Stomach (tissue), 9 donors: ENCODE results near the gene TMEM198. TPM values are rescaled to one million over a fixed set of nuclear protein-coding genes. Genes with fewer than 3 reads are reported as not detected.

Experiments
- DNase-seq, 2 donors: peaks; one replicate each; pipeline versions ENCODE4 v3.0.0 to v3.0.0-alpha.2; 2013 to 2019
- H3K27ac ChIP-seq, 5 donors: fragments of 200-600 bp in 4 of 5; sonication (generic) in 4 of 5; one replicate each; pipeline ENCODE4 v1.5.1; 2013 to 2019; ENCODE audit warnings: mild to moderate bottlenecking in 1 of 5, moderate library complexity in 1 of 5
- H3K27me3 ChIP-seq, 3 donors: fragments of 200-600 bp; sonication (generic); one replicate each; pipeline ENCODE4 v1.5.1; 2017 to 2019; ENCODE audit warnings: mixed run types in 1 of 3
- H3K36me3 ChIP-seq, 4 donors: fragments of 200-600 bp; sonication (generic); 1 replicate in 3 of 4; 2 replicates in 1 of 4; pipeline ENCODE4 v1.5.1; 2016 to 2019
- H3K4me1 ChIP-seq, 4 donors: fragments of 200-600 bp; sonication (generic); one replicate each; pipeline ENCODE4 v1.5.1; 2016 to 2019
- H3K4me3 ChIP-seq, 4 donors: fragments of 200-600 bp; sonication (generic) in 3 of 4; one replicate each; pipeline ENCODE4 v1.5.1; 2016 to 2019; ENCODE audit warnings: mild to moderate bottlenecking in 1 of 4
- H3K9me3 ChIP-seq, 4 donors: fragments of 200-600 bp; sonication (generic); one replicate each; pipeline ENCODE4 v1.5.1; 2016 to 2019
- CTCF ChIP-seq, 7 experiments: fragments of 450-650 bp in 4 of 7; fragments of 200-600 bp in 3 of 7; sonication (generic) in 3 of 7; IDR thresholded peaks; one replicate each; pipeline ENCODE4 v1.5.1; 2016 to 2019; ENCODE audit warnings: antibody characterized with exemption in 7 of 7, control low read depth in 2 of 7, mild to moderate bottlenecking in 1 of 7
- EP300 ChIP-seq: sonication (generic); formaldehyde crosslinking; IDR thresholded peaks from one replicate; pipeline ENCODE4 v1.6.1; 2017; ENCODE audit warnings: antibody characterized with exemption
- POLR2A ChIP-seq, 4 donors: fragments of 450-650 bp; IDR thresholded peaks; one replicate each; pipeline ENCODE4 v1.6.1; 2016; ENCODE audit warnings: antibody characterized with exemption in 4 of 4, control low read depth in 2 of 4, mild to moderate bottlenecking in 1 of 4, moderate library complexity in 1 of 4
- POLR2AphosphoS5 ChIP-seq, 3 donors: sonication (generic); formaldehyde crosslinking; IDR thresholded peaks; one replicate each; pipeline ENCODE4 v1.6.1; 2016; ENCODE audit warnings: antibody characterized with exemption in 3 of 3
- WGBS, 5 donors: extraction: QIAGEN DNeasy Blood & Tissue Kit in 3 of 5; methylation state at CpG; one replicate each; pipeline versions ENCODE4 v1.1.5 to v1.1.7; 2013 to 2018; 5-methylcytosine and 5-hydroxymethylcytosine counted together
- intact Hi-C: fragments of 100-400 bp; cut with DNase I; formaldehyde crosslinking; loops from one replicate; pipeline ENCODE4 v1.15.1; 2023; ENCODE audit warnings: low total_unique reads
- polyA plus RNA-seq, 3 donors: library from polyadenylated mRNA; stranded (reverse); fragments of 200-250 nt; gene quantifications; one replicate each; pipeline ENCODE4 v1.2.3, GENCODE V29; 2013
- total RNA-seq, 5 donors: library from RNA; depleted of rRNA; stranded (reverse); fragments of >200 nt; gene quantifications; one replicate each; pipeline versions ENCODE4 v1.1.0 to v1.2.3, GENCODE V29; 2014 to 2016
- donor health status: healthy with polysubstance abuse.
- donor health status: Bipolar disorder and iron deficiency.
- donor health status: healthy.

Gene TMEM198
- total and polyA plus RNA-seq, 8 donors, result 0.92 to 7.5 (median 2.4) TPM; not detected in 2

- DNase-seq, result peak in 1 of 2 donors; percentile 55
- WGBS, 5 donors, result 47 to 52% (median 49%) methylated on average over 7 to 8 of the region's 8 CpGs
- Histone ChIP-seq H3K27me3 (peaks cover 0 to 52% (median 44%) of the 10 kb centered on the region in 3 donors), H3K9me3 (no peaks in the 10 kb centered on the region), H3K4me3 (no peak overlapping the region), H3K27ac (no peak overlapping the region), H3K36me3 (peaks cover 30 to 50% (median 47%) of the 10 kb centered on the region in 4 donors), H3K4me1 (peaks cover 14 to 38% (median 25%) of the 10 kb centered on the region in 4 donors)
- intact Hi-C loops, result no loop called here
- TF ChIP-seq CTCF (IDR thresholded peaks at IDR 0.05) (no peak), POLR2A (IDR thresholded peaks at IDR 0.05) (no peak), EP300 (no peak), POLR2AphosphoS5 (IDR thresholded peaks at IDR 0.05) (no peak)
Observed at GRCh38 chr2:219507581-219508443, 36.0 kb upstream of the TMEM198 start.

- peaks cover 14 to 39% (median 26%) of the 10 kb centered on the region in 4 donors for H3K4me1 ChIP-seq
- no peak overlapping the region for H3K27ac ChIP-seq
- peaks cover 0 to 58% (median 49%) of the 10 kb centered on the region in 3 donors for H3K27me3 ChIP-seq
- no peak overlapping the region for H3K4me3 ChIP-seq
- TF ChIP-seq CTCF (IDR thresholded peaks at IDR 0.05) (no peak), EP300 (no peak), POLR2A (IDR thresholded peaks at IDR 0.05) (no peak), POLR2AphosphoS5 (IDR thresholded peaks at IDR 0.05) (no peak)
- H3K36me3 ChIP-seq, result peaks cover 30 to 45% (median 41%) of the 10 kb centered on the region in 4 donors
- no peaks in the 10 kb centered on the region for H3K9me3 ChIP-seq
- intact Hi-C loops, result no loop called here
- DNase-seq, result no peak
- 61 to 69% (median 65%) methylated on average over 4 of the region's 4 CpGs for WGBS, 5 donors
Observed at GRCh38 chr2:219508444-219508734, 35.4 kb upstream of the TMEM198 start.

- Histone ChIP-seq H3K4me3 (peak overlapping the region in 1 of 4 donors; percentile 40), H3K36me3 (peaks cover 27 to 37% (median 33%) of the 10 kb centered on the region in 4 donors), H3K27me3 (peaks cover 0 to 66% (median 57%) of the 10 kb centered on the region in 3 donors), H3K27ac (no peak overlapping the region), H3K9me3 (no peaks in the 10 kb centered on the region), H3K4me1 (peaks cover 14 to 46% (median 32%) of the 10 kb centered on the region in 4 donors)
- TF ChIP-seq EP300 (no peak), POLR2AphosphoS5 (IDR thresholded peaks at IDR 0.05) (no peak), CTCF (IDR thresholded peaks at IDR 0.05) (no peak), POLR2A (IDR thresholded peaks at IDR 0.05) (no peak)
- intact Hi-C loops, result no loop called here
- DNase-seq, result peak in 1 of 2 donors; percentile 56
- 6 to 16% (median 12%) methylated on average over 8 to 14 of the region's 14 CpGs for WGBS, 5 donors
Observed at GRCh38 chr2:219508971-219509779, 34.7 kb upstream of the TMEM198 start.

GRCh38 chr2:219509780-219510511 lies 33.9 kb upstream of the TMEM198 start:
- Histone ChIP-seq H3K36me3 (peaks cover 22 to 29% (median 25%) of the 10 kb centered on the region in 4 donors), H3K4me1 (peaks cover 14 to 49% (median 37%) of the 10 kb centered on the region in 4 donors), H3K27me3 (peaks cover 0 to 74% (median 65%) of the 10 kb centered on the region in 3 donors), H3K27ac (no peak overlapping the region), H3K4me3 (peak overlapping the region; percentile 23 to 40 (median 33)), H3K9me3 (no peaks in the 10 kb centered on the region)
- TF ChIP-seq CTCF (IDR thresholded peaks at IDR 0.05) (peak in 5 of 7 experiments; percentile 38 to 66 (median 48)), EP300 (no peak)
- peak; percentile 59 to 88 for DNase-seq
- intact Hi-C loops, result no loop called here
- 1 to 2% (median 1%) methylated on average over 19 to 26 of the region's 26 CpGs for WGBS, 5 donors
